ENCODE measurements around the gene TMEM9B. TPM values are rescaled to one million over a fixed set of nuclear protein-coding genes. Genes with fewer than 3 reads are reported as not detected.

The TMEM9B gene
- total and polyA plus RNA-seq, 9 of the 15 experiments (the other 6 are each of a cell fraction or from before 2014, with no cell fraction given), result 7.7 to 20.0 (median 14.0) TPM

- TF ChIP-seq DPF2 (IDR thresholded peaks at IDR 0.05) (peak; percentile 62), POLR2H (tag; IDR thresholded peaks at IDR 0.05; ENCODE audit: low read depth) (no peak)
- TF ChIP-seq, protein P1, sequence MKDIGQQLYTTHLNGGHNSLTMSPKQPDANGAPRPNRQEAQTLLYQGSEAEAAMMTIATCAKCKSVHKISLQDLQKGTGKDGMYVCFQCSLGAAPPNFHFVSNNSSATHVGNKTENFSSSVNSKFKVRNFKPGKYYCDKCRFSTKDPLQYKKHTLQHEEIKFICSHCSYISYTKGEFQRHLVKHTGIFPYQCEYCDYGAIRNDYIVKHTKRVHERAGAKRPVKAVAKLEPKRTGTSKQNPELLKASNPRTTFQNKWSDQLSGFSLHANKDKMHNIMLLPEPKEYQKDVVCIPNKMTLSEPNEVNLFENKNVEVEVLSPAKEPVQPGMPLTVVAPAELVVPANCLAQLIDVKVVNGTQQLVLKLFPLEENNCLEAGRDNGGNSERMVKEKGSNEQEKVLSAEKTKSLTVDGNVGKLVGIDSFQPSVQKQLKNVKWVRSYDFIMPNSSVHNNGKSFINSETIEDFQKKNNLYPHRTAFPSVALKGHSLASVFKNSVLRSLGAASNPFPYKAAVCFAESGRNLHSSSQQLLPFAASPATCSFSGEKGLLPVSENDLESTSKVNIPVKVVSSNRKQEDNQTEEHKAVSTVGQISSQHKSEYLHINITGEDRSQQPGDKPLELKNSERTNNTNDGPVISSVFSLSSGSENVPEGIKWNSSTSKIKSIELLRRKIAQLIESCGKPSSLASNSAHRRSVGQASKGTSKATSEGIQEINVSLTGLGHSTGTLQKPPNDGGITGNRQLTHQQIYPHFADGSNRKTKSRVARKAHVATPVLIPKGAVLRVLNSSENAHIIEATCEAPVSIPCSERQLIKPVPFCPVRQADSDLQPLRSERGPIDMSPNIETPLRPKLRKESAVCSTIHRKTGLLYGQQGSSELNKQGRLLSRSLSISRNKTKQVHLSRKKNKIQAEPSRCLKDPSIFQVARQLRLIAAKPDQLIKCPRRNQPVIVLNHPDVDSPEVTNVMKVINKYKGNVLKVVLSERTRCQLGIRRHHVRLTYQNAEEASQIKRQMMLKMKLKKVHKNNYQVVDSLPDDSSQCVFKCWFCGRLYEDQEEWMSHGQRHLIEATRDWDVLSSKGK (CRISPR knock-in tag; IDR thresholded peaks at IDR 0.05), result no peak
These were observed 37.5 kb upstream of the TMEM9B start (continued) for GRCh38 chr11:9001736-9002135.

- CTCF ChIA-PET (ENCODE audit: low intra/inter-chr PET ratio), result no interaction called here
- H3K79me2 ChIP-seq (ENCODE audit: control insufficient read depth, insufficient read depth, low read length), result peaks cover 2% of the 10 kb centered on the region; the same call in 1 of the 3 replicates
- intact Hi-C loops (cut with micrococcal nuclease), result no loop called here
- DNase-seq (ENCODE audit: extremely low read depth in 1 of 4, low spot score in 3 of 4), result no peak
- WGBS (ENCODE audit: insufficient coverage, low coverage, missing lambda C conversion rate), result 28% methylated on average over 2 of the region's 2 CpGs
- H3K4me1 ChIP-seq (replicated peaks in 1 of 2; ENCODE audit: control insufficient read depth in 2 of 2, insufficient read depth in 2 of 2, low read length in 2 of 2), result peaks cover 3 to 33% of the 10 kb centered on the region in 2 experiments
- no peaks in the 10 kb centered on the region for H3K27me3 ChIP-seq (ENCODE audit: control insufficient read depth in 2 of 2, insufficient read depth in 2 of 2, low read length in 2 of 2)
- H3K9me1 ChIP-seq (ENCODE audit: control insufficient read depth, insufficient read depth, low read length), result no peaks in the 10 kb centered on the region
- H4K20me1 ChIP-seq (replicated peaks; ENCODE audit: control insufficient read depth, insufficient read depth, low read length), result no peaks in the 10 kb centered on the region
- no TSS peak for BruUV-seq (replicated peaks)
- no peaks in the 10 kb centered on the region for H3K36me3 ChIP-seq (ENCODE audit: control insufficient read depth, insufficient read depth, low read length)
- no peaks in the 10 kb centered on the region for H3K9me3 ChIP-seq (replicated peaks; ENCODE audit: control insufficient read depth, insufficient read depth, low read depth, low read length)
- FAIRE-seq, result no peak
- in situ Hi-C loops (cut with MboI), result no loop called here
- H2AFZ ChIP-seq (ENCODE audit: low read depth, low read length), result no peak overlapping the region
- H3K4me3 ChIP-seq, result no peak overlapping the region
- no peak for ATAC-seq
- H3K27ac ChIP-seq (ENCODE audit: extremely low read depth, low read depth, low read length), result no peak overlapping the region
- H3K4me2 ChIP-seq (ENCODE audit: insufficient read depth, low read length), result no peak overlapping the region
- POLR2A ChIA-PET, result interaction anchor here (1.0 to 1.2 kb wide), 4 partner anchors 10 to 140 kb away, joined by 3 to 9 read pairs (median 3); no protein-coding TSS in a partner anchor
- no peak overlapping the region for H3K9ac ChIP-seq (ENCODE audit: insufficient read depth in 1 of 2, low read depth in 2 of 2, low read length in 2 of 2)
- TF ChIP-seq PHF8 (IDR thresholded peaks at IDR 0.05; ENCODE audit: borderline replicate concordance, low read length), result no peak
- TF ChIP-seq NR2C1 (IDR thresholded peaks at IDR 0.05), result no peak
- TF ChIP-seq NR2C1 (tag; IDR thresholded peaks at IDR 0.05), result no peak
- no peak for TF ChIP-seq RFX5 (IDR thresholded peaks at IDR 0.05; ENCODE audit: low read depth, low read length)
- TF ChIP-seq COPS2 (conservative IDR thresholded peaks at IDR 0.05), result no peak
- TF ChIP-seq SPI1 (IDR thresholded peaks at IDR 0.05; ENCODE audit: borderline replicate concordance, low read depth, low read length), result no peak
- TF ChIP-seq ZMIZ1 (IDR thresholded peaks at IDR 0.05; ENCODE audit: low read depth in 2 of 2, low read length in 2 of 2), result no peak
These were observed 33.8 kb upstream of the TMEM9B start for GRCh38 chr11:8998017-8998416.

Data from K562 (cell line).